Suprapubic skin (tissue), 4 donors: ENCODE data around the gene RCL1.

Source experiments
- EP300 ChIP-seq: sonication (generic); formaldehyde crosslinking; IDR thresholded peaks from one replicate; pipeline ENCODE4 v1.6.1; 2017; ENCODE audit warnings: antibody characterized with exemption
- POLR2A ChIP-seq, 2 donors: fragments of 450-650 bp; IDR thresholded peaks; one replicate each; pipeline ENCODE4 v1.6.1; 2017; ENCODE audit warnings: antibody characterized with exemption in 2 of 2, mild to moderate bottlenecking in 2 of 2, moderate library complexity in 2 of 2
- POLR2AphosphoS5 ChIP-seq, 3 donors: sonication (generic); formaldehyde crosslinking; IDR thresholded peaks; one replicate each; pipeline ENCODE4 v1.6.1; 2017; ENCODE audit warnings: antibody characterized with exemption in 3 of 3
- TF ChIP-seq, protein P1 (sequence below), 2 donors: fragments of 200-600 bp in 1 of 2; fragments of 450-650 bp in 1 of 2; sonication (generic) in 1 of 2; IDR thresholded peaks; one replicate each; pipeline ENCODE4 v1.5.1; 2016 to 2019; ENCODE audit warnings: antibody characterized with exemption in 2 of 2, mild to moderate bottlenecking in 1 of 2, moderate library complexity in 1 of 2

DNA sequence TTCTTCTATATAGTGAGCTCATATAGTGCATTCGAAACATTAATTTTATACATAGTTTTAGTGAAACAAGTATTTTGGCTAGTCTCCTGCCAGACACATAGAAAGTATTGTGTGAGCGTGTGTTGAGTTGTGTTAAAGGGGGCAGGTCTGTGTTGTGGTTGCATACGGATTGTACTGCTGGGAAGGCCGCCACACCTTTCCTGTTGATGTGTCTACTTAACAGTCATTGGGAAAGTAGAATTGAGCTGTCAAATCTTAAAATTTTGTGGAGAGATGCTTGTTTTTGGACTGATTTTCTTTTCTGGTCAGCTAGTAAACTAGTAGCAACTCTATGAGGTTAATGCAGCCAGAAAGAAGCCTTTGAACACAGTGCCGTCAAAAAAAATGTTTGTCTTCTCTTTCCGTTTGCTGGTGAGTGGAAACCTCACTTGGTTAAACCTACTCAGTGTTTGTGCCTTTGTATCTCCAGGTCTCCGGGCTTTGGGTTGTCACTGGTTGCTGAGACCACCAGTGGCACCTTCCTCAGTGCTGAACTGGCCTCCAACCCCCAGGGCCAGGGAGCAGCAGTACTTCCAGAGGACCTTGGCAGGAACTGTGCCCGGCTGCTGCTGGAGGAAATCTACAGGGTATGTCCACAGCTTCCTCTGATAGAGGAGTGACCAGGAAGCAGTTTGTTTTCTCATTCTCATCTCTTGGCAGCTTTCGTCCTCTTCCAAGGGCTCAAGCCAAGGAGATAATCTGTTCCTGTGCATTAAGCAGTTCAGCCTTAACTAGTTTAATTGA is 51.5 kb downstream of the RCL1 start:
- TF ChIP-seq, protein P1, sequence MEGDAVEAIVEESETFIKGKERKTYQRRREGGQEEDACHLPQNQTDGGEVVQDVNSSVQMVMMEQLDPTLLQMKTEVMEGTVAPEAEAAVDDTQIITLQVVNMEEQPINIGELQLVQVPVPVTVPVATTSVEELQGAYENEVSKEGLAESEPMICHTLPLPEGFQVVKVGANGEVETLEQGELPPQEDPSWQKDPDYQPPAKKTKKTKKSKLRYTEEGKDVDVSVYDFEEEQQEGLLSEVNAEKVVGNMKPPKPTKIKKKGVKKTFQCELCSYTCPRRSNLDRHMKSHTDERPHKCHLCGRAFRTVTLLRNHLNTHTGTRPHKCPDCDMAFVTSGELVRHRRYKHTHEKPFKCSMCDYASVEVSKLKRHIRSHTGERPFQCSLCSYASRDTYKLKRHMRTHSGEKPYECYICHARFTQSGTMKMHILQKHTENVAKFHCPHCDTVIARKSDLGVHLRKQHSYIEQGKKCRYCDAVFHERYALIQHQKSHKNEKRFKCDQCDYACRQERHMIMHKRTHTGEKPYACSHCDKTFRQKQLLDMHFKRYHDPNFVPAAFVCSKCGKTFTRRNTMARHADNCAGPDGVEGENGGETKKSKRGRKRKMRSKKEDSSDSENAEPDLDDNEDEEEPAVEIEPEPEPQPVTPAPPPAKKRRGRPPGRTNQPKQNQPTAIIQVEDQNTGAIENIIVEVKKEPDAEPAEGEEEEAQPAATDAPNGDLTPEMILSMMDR (IDR thresholded peaks at IDR 0.05), result no peak
- TF ChIP-seq POLR2A (IDR thresholded peaks at IDR 0.05) (no peak), POLR2AphosphoS5 (IDR thresholded peaks at IDR 0.05) (no peak), EP300 (no peak)
